KOPT-K1 (cell line): ENCODE results near the gene C1orf210.

Experiments used
- H3K27ac ChIP-seq: fragments of 200-600 bp; sonication (generic); 2 replicates; pipeline ENCODE4 v1.5.1; 2016; ENCODE audit warnings: antibody characterized with exemption, mild to moderate bottlenecking, low read depth, low read length; ENCODE audit not compliant: poor library complexity, severe bottlenecking
- H3K36me3 ChIP-seq: fragments of 200-600 bp; sonication (generic); 2 replicates; pipeline ENCODE4 v1.5.1; 2017; ENCODE audit warnings: antibody characterized with exemption, mild to moderate bottlenecking, low read length, moderate library complexity; ENCODE audit not compliant: insufficient read depth
- H3K9me3 ChIP-seq: fragments of 200-600 bp; sonication (generic); 2 replicates; pipeline ENCODE4 v1.5.1; 2017; ENCODE audit warnings: antibody characterized with exemption, low read length, mild to moderate bottlenecking; ENCODE audit not compliant: insufficient read depth, poor library complexity, severe bottlenecking

The C1orf210 gene

GRCh38 chr1:43316738-43317520 lies 31.5 kb upstream of the C1orf210 start:
- H3K36me3 ChIP-seq = no peaks in the 10 kb centered on the region
- H3K9me3 ChIP-seq = no peaks in the 10 kb centered on the region
- H3K27ac ChIP-seq = no peak overlapping the region

DNA sequence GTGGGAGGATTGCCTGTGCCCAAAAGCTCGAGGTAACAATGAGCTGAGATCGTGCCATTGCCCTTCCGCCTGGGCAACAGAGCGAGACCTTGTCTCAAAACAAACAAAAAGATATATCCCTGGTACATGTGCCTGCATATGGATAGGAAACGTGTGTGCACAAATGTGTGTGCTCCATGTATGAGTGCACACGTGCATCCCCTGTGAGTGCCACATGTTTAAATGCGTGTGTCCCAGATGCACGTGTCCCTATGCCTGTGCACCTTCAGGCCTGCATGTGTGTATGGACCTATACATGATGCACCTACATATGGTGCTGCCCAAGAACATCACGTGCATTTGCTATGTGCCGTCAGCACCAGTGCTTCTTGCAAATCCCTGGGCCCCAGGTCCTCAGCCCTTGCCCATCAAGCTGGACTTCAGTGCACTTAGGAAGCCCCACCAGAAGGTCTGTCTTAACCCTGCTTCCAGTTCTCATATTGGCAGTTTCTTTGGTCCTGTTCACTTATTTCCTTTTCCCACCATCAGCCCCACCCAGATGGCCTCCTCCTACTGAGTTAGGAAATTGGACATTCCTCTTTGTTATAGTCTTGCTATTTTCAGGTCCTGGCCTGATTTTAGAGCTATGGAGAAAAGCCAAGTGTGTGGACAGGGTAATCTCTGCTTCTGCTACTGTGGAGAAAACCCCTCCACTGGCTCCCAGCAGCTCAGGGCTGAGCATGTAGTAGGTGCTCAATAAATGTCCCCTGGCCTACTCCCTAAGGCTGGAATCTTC lies 30.8 kb upstream of the C1orf210 start:
- H3K9me3 ChIP-seq = no peaks in the 10 kb centered on the region

DNA sequence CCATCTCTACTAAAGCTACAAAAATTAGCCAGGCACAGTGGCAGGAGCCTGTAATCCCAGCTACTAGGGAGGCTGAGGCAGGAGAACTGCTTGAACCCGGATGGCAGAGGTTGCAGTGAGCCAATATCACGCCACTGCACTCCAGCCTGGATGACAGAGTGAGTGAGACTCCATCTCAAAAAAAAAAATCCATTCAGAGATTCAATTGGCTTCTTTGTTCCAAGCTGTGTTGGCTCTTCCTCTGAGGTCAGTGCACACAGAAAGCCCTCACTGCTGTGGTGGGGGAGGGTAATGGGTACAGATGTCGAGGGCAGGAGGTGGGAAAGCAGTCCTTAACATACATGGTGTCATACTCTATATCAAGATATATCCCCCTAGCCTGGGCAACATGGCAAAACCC lies 30.1 kb upstream of the C1orf210 start:
- Histone ChIP-seq H3K36me3 (no peaks in the 10 kb centered on the region), H3K27ac (no peak overlapping the region), H3K9me3 (no peaks in the 10 kb centered on the region)

More for the DNA sequence above, 30.8 kb upstream of the C1orf210 start:
- Histone ChIP-seq H3K27ac (no peak overlapping the region), H3K36me3 (no peaks in the 10 kb centered on the region)

DNA sequence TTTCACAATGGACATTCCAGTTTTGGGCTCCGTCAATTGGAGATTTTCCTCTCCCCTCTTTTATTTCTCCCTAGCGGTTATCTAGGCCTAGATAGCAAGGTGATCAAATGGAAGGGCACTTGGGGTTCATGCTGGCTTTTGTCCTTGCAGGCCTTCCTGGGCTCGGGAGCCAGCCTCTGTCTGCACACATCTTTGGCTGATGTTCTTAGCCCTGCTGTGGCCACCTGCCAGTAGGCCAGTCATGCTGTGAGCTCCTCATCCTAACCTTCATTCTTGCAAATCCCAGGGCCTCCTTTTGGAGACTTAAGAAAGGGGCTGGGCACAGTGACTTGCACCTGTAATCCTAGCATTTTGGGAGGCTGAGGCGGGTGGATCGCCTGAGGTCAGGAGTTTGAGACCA lies 28.9 kb upstream of the C1orf210 start:
- Histone ChIP-seq H3K27ac (no peak overlapping the region), H3K9me3 (no peaks in the 10 kb centered on the region), H3K36me3 (no peaks in the 10 kb centered on the region)

- Histone ChIP-seq H3K36me3 (no peaks in the 10 kb centered on the region), H3K27ac (no peak overlapping the region)
These were observed 28.4 kb upstream of the C1orf210 start for GRCh38 chr1:43313771-43314170.

GRCh38 chr1:43312663-43313515 lies 27.5 kb upstream of the C1orf210 start:
- Histone ChIP-seq H3K27ac (no peak overlapping the region), H3K36me3 (no peaks in the 10 kb centered on the region), H3K9me3 (no peaks in the 10 kb centered on the region)

More at GRCh38 chr1:43313771-43314170, 28.4 kb upstream of the C1orf210 start:
- H3K9me3 ChIP-seq = no peaks in the 10 kb centered on the region

GRCh38 chr1:43312212-43312623 lies 26.8 kb upstream of the C1orf210 start:
- Histone ChIP-seq H3K9me3 (no peaks in the 10 kb centered on the region), H3K36me3 (no peaks in the 10 kb centered on the region), H3K27ac (no peak overlapping the region)

DNA sequence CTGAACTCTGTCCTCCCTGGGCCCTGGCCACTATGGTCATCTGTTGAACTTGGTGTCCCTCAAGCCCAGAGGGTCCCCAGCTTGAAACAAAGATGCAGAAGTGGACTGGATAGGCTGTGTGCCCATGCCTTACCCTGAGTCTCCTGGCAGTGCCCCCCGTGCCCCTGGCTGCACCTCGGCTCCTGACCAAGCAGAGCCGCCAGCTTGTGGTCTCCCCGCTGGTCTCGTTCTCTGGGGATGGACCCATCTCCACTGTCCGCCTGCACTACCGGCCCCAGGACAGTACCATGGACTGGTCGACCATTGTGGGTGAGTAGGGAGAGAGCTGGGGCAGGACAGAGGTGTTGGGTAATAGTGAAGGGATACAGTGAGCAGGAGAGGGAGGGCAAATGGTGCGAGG lies 26.1 kb upstream of the C1orf210 start:
- Histone ChIP-seq H3K27ac (no peak overlapping the region), H3K9me3 (no peaks in the 10 kb centered on the region), H3K36me3 (no peaks in the 10 kb centered on the region)

DNA sequence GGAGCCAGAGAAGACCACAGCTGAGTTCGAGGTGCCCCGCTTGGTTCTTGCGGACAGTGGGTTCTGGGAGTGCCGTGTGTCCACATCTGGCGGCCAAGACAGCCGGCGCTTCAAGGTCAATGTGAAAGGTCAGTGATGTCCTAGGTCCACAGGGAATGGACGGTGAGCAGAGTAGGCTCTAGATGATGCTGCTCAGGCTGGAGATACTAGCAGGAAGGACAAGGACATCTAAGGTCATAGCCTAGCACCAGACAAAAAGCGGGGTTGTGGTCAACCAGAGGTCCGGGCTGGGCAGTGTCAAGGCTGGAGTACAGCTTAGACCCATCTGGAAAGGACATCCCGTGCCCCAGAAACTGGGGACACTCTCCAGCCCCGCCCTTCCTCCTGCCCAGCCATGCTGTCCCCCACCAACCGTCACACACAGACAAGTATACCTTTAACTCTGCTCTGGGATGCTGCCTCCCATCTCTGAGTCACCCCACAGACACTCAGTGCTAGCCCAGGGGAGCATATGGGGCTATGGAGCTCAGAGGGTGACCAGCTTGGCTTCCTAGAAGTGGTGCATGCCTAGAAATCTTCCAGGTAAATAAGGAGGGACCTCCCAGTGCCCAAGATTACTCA lies 24.1 kb upstream of the C1orf210 start:
- Histone ChIP-seq H3K27ac (no peak overlapping the region), H3K36me3 (no peaks in the 10 kb centered on the region), H3K9me3 (no peaks in the 10 kb centered on the region)

GRCh38 chr1:43308635-43309404 lies 23.4 kb upstream of the C1orf210 start:
- Histone ChIP-seq H3K36me3 (no peaks in the 10 kb centered on the region), H3K27ac (no peak overlapping the region), H3K9me3 (no peaks in the 10 kb centered on the region)

GRCh38 chr1:43307458-43308158 lies 22.2 kb upstream of the C1orf210 start:
- Histone ChIP-seq H3K9me3 (no peaks in the 10 kb centered on the region), H3K27ac (no peak overlapping the region), H3K36me3 (no peaks in the 10 kb centered on the region)

DNA sequence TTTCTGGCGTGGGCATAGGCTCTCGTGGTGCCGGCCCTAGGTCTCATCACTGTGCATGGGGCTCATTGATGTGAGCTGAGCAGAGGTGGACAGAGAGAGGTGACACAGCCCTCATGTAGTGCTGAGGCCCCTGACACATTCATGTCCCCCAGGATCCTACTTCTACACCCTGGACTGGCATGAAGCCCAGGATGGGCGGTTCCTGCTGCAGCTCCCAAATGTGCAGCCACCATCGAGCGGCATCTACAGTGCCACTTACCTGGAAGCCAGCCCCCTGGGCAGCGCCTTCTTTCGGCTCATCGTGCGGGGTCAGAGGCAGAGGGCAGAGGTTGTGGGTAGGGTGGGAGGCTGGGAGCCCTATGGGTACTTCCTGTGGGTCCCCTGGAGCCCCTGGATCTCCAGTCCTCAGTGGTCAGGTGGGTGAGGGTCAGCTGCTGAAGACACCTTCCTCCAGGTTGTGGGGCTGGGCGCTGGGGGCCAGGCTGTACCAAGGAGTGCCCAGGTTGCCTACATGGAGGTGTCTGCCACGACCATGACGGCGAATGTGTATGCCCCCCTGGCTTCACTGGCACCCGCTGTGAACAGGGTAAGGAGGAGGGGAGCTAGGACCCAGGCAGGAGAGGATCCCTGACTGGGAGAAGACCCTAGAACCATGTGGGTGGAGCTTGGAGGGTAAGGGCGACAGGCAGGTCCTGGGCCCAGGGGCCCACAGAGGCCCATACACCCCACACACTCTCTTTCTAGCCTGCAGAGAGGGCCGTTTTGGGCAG lies 21.5 kb upstream of the C1orf210 start:
- H3K27ac ChIP-seq = no peak overlapping the region
- H3K36me3 ChIP-seq = no peaks in the 10 kb centered on the region
- no peaks in the 10 kb centered on the region for H3K9me3 ChIP-seq
